HG03457 (cell line): ENCODE data around the gene ELAVL3.
A peak's percentile ranks its signal among the peaks of the same experiment; 100 is the strongest.

Experiments used
- ATAC-seq: cut with Tn5 transposase; IDR thresholded peaks from one replicate; pipeline ENCODE4 v1.9.1; 2021; ENCODE audit warnings: moderate number of reproducible peaks; ENCODE audit not compliant: unreplicated experiment

ELAVL3 gene

DNA sequence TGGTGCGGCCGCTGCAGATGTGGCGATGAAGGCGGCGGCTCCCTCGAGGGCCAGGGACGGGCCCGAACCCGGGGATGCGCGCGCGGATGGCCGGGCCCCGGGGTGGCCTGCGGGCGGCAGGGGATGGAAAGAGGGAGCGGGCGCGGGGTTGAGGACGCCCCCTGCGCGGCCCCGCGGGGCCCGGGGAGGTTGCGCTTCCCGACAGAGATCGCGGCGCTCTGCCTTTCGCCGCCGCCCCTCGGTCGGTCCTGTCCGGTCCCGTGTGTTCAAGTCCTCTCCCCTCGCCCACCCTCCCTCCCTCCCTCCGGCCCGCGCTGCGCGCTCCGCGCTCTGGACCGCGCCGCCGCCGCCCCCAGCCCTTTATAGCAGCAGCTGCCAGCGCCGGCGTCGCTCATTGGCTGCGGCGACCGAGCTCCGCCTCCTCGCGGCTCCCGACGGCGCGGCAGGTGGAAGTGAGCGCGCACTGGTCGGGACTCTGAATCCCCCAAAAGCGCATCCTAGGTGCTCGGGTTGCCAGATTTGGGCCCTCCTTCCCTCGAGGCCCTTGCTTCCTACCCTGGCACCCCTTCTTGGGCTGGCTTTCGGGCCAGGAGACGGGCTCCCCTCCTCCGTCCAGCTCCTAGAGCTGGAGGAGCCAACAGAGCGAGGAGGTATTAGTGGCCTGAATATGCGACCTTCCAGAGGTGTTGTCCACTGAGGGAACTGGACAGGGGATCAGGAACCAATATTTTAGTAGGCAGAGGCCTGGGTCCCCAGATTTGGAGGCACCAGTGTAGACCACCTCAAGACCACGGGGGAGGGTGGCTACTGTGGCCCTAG is at the start of gene ELAVL3:
Gene ELAVL3, minus strand, starts transcription at position 332 of the 819 bp plus-strand sequence. CDS start 438 bp downstream, outside the sequence.
- no peak for ATAC-seq

DNA sequence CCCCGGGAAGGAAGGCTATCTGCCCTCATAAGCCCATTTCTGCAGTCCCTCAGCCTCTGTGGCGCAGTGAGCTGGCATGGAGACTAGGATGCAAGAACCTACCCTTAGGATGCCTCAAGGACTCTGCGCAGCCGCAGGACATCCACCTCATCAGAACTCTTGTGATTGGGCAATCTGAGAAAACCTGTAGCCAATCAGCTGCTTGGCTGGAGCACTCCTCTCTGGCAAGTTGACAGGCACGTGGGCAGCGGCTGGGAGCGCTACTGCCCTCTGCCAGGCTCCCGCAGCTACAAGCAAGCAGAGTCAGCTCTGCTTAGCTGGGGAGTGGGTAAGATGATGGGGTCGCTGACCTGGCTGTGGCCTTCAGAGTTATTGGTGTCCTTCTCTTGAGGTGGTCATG is 49.6 kb upstream of the ELAVL3 start:
- ATAC-seq = no peak

- peak; percentile 83 for ATAC-seq
Measured at GRCh38 chr19:11528551-11529341, 47.9 kb upstream of the ELAVL3 start, which contains the start of gene ECSIT. Gene ECSIT, minus strand, starts transcription at chr19:11529134. Its CDS starts 9,964 bp downstream, at chr19:11519170.

DNA sequence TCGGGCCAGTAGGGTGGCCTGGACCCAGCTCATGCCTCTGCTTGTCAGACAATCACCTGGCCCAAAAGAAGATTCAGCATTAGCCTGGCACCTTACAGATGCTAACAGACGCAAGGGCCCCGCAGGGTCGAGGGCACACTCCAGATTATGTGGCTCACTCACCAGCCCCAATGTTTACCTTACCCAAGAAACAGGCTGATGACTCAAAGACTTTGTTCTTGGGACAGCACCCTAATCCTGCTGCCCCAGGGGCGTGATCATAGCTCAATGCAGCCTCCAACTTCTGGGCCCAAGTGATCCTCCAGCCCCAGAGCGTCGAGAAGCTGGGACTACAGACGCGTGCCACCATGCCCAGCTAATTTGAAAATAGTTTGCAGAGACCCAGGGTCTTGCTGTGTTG is 38.3 kb upstream of the ELAVL3 start:
- ATAC-seq = no peak

- no peak for ATAC-seq
Measured at GRCh38 chr19:11513946-11514345, 33.1 kb upstream of the ELAVL3 start.

- no peak for ATAC-seq
Measured at GRCh38 chr19:11510444-11510843, 29.6 kb upstream of the ELAVL3 start.

- no peak for ATAC-seq
Measured at GRCh38 chr19:11507370-11508078, 26.7 kb upstream of the ELAVL3 start.

GRCh38 chr19:11506967-11507366 is 26.1 kb upstream of the ELAVL3 start:
- ATAC-seq = no peak

GRCh38 chr19:11506101-11506555 is 25.3 kb upstream of the ELAVL3 start:
- peak; percentile 30 for ATAC-seq

DNA sequence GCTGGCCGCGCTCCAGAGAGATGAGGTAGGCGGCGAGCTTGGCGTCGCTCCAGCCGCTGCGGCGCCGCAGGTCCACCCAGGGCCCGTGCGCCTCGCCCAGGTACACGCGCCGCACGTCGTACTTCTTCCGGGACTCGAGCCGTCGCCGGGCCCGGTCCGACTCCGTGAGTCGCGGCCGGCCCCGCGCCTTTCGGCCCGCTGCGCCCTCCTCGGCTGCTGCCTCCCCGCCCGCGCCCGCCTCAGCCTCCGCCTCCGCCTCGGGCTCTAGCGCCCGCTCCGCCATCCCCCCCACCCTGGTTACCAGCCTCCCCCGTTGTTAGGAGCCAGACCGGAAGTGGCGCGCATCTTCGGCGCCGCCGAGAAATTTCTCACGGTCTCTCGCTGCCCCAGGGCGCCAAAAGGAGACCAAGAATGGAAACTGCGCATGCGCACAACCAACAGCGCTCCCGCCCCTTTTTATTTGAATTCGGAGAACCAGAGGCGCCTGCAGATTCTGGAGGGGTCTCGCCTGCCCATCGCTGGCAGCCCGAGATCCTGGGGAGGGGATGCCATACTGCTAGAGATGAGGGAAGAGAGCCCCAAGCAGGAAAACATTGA is 24.8 kb upstream of the ELAVL3 start, which contains the start of gene ZNF653:
Gene ZNF653, minus strand, starts transcription at position 336 of the 597 bp plus-strand sequence. Its CDS starts 53 bp downstream, at position 283.
- ATAC-seq = peak; percentile 36

DNA sequence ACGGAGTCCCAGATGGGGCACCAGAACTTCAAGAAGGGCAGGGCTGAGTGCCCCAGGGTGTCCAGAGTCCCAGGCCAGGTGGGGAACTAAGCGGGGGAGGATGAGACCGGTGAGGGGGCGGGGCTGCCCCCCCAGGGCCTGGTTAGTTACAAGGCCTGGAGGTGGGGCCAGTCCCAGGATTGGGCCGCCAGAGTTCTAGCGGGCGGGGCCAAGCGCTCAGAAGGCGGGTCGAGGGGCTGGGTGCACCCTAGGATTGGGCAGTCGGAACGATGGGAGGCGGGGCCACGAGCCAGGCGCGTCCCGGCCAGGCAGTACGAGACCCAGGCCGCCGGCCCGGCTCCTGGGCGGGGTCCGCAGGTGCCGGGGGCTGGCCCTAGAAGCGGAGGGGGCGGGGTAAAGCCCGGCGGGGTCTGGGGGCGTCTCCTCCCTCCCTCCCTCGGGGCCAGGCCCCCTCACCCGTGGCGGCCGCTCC is 24.2 kb upstream of the ELAVL3 start:
- ATAC-seq = peak; percentile 80

DNA sequence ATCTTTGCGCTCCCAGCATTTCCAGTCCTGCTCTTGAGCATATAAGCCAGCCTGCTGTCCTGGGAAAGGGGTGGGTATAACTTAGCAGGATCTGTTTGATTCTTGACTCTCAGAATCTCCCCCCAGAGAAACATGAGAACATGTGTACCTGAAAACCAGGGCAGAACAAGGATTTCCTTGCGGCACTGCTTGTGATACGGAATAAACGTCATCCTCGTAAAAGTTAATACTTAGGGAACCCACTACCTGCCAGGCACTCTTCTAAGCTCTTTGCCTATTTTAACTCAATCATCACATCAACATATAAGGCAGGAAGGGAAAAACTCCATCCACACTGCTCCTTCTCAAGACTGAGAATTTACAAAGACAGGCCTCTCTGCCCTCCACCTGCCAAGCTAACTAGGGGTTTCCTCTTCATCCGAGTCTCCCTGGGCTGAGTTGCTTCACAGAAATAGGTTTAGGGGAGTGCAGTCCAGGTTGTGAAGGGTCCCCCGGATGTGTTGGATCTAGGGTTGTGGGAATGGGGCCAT is 23.7 kb upstream of the ELAVL3 start:
- ATAC-seq = no peak

- no peak for ATAC-seq
Measured at GRCh38 chr19:11499890-11500420, 19.1 kb upstream of the ELAVL3 start.

DNA sequence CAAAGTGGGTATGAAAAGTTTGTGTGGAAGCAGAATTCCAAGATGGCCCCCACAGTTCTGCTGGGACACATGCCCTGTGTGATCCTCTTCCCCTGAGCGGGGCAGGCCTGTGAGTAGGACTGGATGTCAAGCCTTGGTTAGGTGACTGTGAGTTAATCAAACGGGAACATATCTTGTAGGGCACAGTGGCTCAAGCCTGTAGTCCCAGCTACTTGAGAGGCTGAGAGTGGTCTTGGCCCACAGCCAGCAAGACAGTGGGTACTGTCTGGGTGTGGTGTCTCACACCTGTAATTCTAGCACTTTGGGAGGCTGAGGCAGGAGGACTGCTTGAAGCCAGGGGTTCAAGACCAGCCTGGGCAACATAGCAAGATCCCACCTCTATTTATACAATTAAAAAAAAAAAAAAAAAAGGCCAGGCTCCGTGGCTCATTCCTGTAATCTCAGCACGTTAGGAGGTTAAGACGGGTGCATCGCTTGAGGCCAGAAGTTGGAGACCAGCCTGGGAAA is 18.4 kb upstream of the ELAVL3 start:
- no peak for ATAC-seq

- ATAC-seq = no peak
Measured at GRCh38 chr19:11496391-11497163, 15.7 kb upstream of the ELAVL3 start.

DNA sequence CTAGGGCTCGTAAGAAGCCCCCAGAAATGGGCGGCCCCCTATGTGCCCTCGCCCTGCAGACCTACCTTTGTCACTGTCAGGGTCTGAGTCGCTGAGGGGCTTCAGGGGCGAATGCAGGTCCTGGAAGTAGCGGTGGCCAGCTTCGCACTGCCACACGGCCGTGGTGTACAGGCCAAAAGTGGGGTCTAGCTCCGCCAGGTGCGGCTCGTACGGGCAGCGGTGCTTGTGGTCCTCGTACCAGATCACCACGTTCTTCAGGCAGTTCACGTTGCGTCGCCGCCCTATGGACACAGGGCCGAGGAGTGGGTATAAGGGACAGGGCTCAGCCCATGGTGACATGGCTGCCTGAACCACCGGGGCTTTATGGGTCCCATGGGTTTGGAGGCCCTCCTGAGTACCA is 15.0 kb upstream of the ELAVL3 start:
- ATAC-seq = no peak

GRCh38 chr19:11495481-11495880 is 14.6 kb upstream of the ELAVL3 start:
- no peak for ATAC-seq

DNA sequence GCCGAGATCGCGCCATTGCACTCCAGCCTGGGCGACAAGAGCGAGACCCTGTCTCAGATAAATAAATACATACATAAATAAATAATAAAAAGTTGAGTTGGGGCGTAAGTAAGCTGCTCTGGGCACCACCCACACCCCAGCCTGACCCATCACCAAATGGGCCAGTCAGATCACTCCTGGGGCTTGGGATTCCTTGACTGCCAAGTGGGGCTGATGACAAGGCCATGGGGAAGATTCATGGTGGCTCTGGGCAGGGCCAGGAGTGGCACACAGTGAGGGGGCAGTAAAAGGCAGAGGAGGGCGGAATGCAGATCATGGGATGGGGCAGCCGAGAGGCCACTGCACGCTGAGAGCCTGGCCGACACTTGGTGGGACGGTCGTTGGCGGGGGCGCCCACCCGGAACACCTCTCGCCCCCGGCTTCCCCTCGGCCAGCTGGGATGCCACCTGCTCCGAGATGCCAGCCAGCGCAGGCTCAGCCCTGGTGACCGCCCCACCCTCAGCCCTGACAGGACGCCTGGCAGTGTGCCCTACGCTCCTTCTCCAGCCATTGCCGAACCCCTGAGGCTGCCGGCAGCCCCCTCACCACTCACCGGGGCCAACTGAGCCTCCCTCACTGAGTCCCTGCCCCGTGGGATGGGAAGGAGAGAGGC is 13.9 kb upstream of the ELAVL3 start:
- no peak for ATAC-seq

DNA sequence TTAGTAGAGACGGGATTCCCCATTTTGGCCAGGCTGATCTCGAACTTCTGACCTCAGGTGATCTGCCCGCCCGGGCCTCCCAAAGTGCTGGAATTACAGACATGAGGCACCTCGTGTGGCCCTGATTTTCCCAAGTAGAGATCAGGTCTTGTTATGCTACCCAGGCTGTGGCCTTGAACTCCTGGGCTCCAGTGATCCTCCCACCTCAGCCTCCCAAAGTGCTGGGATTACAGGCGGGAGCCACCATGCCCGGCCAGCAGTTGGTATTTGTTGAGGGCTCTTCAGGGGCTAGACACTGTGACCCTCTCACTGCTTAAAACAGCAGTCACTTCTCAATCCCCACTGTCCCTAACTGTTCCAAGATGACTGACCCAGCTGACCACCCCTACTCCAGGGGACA is 8.5 kb upstream of the ELAVL3 start:
- ATAC-seq = no peak
